Suppressor macrophage treated with lipopolysaccharide for 4 hours (primary cell): ENCODE data around the gene ZNF681.
"Not testable (repeated sequence)": the region's sequence is repeated elsewhere in the genome, so short reads cannot be mapped to it uniquely, and the experiment has no call there.

Experiments
- DNase-seq: peaks from one replicate; pipeline ENCODE4 v3.0.0-alpha.2; 2020

ZNF681 gene

GRCh38 chr19:23758187-23759074 lies at the start of gene ZNF681:
Gene ZNF681 (minus strand): TSS chr19:23758891. CDS start chr19:23758749, 142 bp downstream.
- peak; percentile 70 for DNase-seq

- DNase-seq = no peak
Measured at GRCh38 chr19:23804676-23805075, 46.0 kb upstream of the ZNF681 start.

GRCh38 chr19:23802290-23802689 lies 43.6 kb upstream of the ZNF681 start:
- no peak for DNase-seq

GRCh38 chr19:23801803-23802202 lies 43.1 kb upstream of the ZNF681 start:
- no peak for DNase-seq

- DNase-seq = no peak
Measured at GRCh38 chr19:23800868-23801267, 42.2 kb upstream of the ZNF681 start.

GRCh38 chr19:23800271-23800670 lies 41.6 kb upstream of the ZNF681 start:
- DNase-seq = no peak

GRCh38 chr19:23799321-23799720 lies 40.6 kb upstream of the ZNF681 start:
- DNase-seq = no peak

- DNase-seq = no peak
Measured at GRCh38 chr19:23795462-23795861, 36.8 kb upstream of the ZNF681 start.

GRCh38 chr19:23792784-23793183 lies 34.1 kb upstream of the ZNF681 start:
- no peak for DNase-seq

- DNase-seq = no peak
Measured at GRCh38 chr19:23790641-23791488, 32.2 kb upstream of the ZNF681 start.

GRCh38 chr19:23789246-23789645 lies 30.6 kb upstream of the ZNF681 start:
- no peak for DNase-seq

- no peak for DNase-seq
Measured at GRCh38 chr19:23788411-23788810, 29.7 kb upstream of the ZNF681 start.

GRCh38 chr19:23787106-23787505 lies 28.4 kb upstream of the ZNF681 start:
- no peak for DNase-seq

GRCh38 chr19:23785982-23786381 lies 27.3 kb upstream of the ZNF681 start:
- DNase-seq = no peak

- no peak for DNase-seq
Measured at GRCh38 chr19:23784274-23784673, 25.6 kb upstream of the ZNF681 start.

- DNase-seq = no peak
Measured at GRCh38 chr19:23783636-23784035, 24.9 kb upstream of the ZNF681 start.

GRCh38 chr19:23779645-23780044 lies 21.0 kb upstream of the ZNF681 start:
- DNase-seq = no peak

GRCh38 chr19:23778566-23778965 lies 19.9 kb upstream of the ZNF681 start:
- DNase-seq = no peak

GRCh38 chr19:23778036-23778435 lies 19.3 kb upstream of the ZNF681 start:
- not testable (repeated sequence) for DNase-seq

GRCh38 chr19:23777216-23777615 lies 18.5 kb upstream of the ZNF681 start:
- DNase-seq = no peak

- no peak for DNase-seq
Measured at GRCh38 chr19:23776507-23777205, 18.0 kb upstream of the ZNF681 start.

- peak; percentile 8 for DNase-seq
Measured at GRCh38 chr19:23774524-23774971, 15.9 kb upstream of the ZNF681 start.

- DNase-seq = no peak
Measured at GRCh38 chr19:23774106-23774505, 15.4 kb upstream of the ZNF681 start.
